Measurements from ENCODE around the gene GPX4. TPM values are rescaled to one million over a fixed set of nuclear protein-coding genes. Genes with fewer than 3 reads are reported as not detected.

The GPX4 gene
- total and polyA plus RNA-seq, 2 of the 13 experiments (the other 11 are each of a cell fraction or from before 2014, with no cell fraction given): 535 to 613 TPM

DNA sequence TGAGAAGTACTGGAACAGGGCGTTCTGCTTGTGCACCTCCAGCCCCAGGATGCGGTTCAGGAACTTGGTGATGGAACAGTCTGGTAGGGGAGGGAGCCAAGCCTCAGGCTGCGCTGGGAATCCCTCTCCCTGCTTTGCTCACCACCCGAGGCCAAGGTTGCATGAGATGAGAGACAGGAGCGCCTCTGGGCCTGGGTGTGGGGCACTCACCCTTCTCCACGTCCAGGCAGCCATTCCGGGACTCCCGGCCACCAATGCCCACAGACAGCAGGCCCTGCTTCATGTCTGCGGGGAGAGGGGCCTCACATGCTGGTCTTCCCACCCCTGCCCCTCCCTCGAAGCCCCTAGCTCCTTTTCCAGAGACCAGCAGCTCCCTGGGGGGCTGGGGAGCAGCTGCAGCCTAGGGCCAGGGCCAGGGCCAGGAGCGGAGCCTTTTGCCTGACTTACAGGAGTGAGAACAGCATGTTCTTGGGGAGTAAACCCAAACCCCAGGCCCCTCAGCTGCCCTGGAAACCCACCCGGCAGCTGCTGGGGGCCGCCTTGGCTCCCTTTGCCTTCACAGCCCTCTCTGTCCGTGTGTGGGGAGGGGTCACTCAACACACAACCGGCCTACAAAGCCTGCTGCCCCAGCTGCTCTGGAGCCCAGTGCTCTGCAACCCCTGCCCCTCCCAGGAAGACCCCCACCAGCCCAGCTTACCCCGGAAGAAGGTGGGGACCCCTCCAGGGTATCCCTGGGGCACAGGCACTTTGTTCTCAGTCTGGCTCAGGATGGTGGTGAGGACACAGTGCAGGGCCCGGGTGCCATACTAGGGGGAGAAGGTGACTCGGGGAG is 7.2 kb downstream of the GPX4 start:
- FAIRE-seq (no peak), ATAC-seq (no peak), DNase-seq (ENCODE audit: low spot score) (no peak)
- Histone ChIP-seq H3K4me2 (ENCODE audit: low read depth, low read length) (no peak overlapping the region), H3K4me1 (ENCODE audit: insufficient read depth, low read length) (peaks cover 30% of the 10 kb centered on the region), H3K36me3 (replicated peaks in 1 of 2; ENCODE audit: control insufficient read depth in 1 of 2, insufficient read depth in 2 of 2, low read length in 2 of 2) (peaks cover 10 to 15% of the 10 kb centered on the region in 2 experiments; a peak in 4 of 5 replicates), H3K27ac (ENCODE audit: extremely low read length, insufficient read depth, low read length) (no peak overlapping the region), H3K9ac (ENCODE audit: insufficient read depth, low read depth, low read length) (no peak overlapping the region), H3K79me2 (ENCODE audit: insufficient read depth, low read length) (no peaks in the 10 kb centered on the region), H2AFZ (ENCODE audit: low read length) (no peak overlapping the region), H3K4me3 (replicated peaks in 1 of 3; ENCODE audit: insufficient read depth in 1 of 3, low read depth in 2 of 3, low read length in 3 of 3) (no peak overlapping the region), H4K20me1 (ENCODE audit: insufficient read depth, low read length) (peaks cover 7% of the 10 kb centered on the region; the same call in 1 of the 2 replicates), H3K9me3 (ENCODE audit: low read length) (no peaks in the 10 kb centered on the region), H3K27me3 (ENCODE audit: control insufficient read depth in 1 of 2, insufficient read depth in 2 of 2, low read length in 2 of 2) (no peaks in the 10 kb centered on the region)
- CTCF ChIA-PET (ENCODE audit: low intra/inter-chr PET ratio, low total read pairs): no interaction called here
- BruUV-seq (replicated peaks): no TSS peak
- POLR2A ChIA-PET: interaction anchor here (3.0 kb wide), 1 partner anchor 13 kb away, joined by 12 read pairs; no protein-coding TSS in a partner anchor
- no peak for TF ChIP-seq ZNF234 (CRISPR knock-in tag; conservative IDR thresholded peaks at IDR 0.05)
- TF ChIP-seq PCBP1 (IDR thresholded peaks at IDR 0.05; ENCODE audit: borderline replicate concordance, low read depth, low read length): 0 out of 2 replicates have a peak, but pooled peaks have one; percentile 12
- intact Hi-C loops (cut with micrococcal nuclease; ENCODE audit: unreplicated experiment): loop anchor here (5.0 kb wide), 1 partner anchor 81 kb away; no protein-coding TSS in a partner anchor
- 84% methylated on average over 8 of the region's 18 CpGs for WGBS (ENCODE audit: low lambda C conversion rate)
- in situ Hi-C loops (cut with HindIII; ENCODE audit: extremely low pct_ligation_motif_present, low pct_unique_long_range_greater_than_20kb): loop anchor here (5.0 kb wide), 1 partner anchor 81 kb away; no protein-coding TSS in a partner anchor

DNA sequence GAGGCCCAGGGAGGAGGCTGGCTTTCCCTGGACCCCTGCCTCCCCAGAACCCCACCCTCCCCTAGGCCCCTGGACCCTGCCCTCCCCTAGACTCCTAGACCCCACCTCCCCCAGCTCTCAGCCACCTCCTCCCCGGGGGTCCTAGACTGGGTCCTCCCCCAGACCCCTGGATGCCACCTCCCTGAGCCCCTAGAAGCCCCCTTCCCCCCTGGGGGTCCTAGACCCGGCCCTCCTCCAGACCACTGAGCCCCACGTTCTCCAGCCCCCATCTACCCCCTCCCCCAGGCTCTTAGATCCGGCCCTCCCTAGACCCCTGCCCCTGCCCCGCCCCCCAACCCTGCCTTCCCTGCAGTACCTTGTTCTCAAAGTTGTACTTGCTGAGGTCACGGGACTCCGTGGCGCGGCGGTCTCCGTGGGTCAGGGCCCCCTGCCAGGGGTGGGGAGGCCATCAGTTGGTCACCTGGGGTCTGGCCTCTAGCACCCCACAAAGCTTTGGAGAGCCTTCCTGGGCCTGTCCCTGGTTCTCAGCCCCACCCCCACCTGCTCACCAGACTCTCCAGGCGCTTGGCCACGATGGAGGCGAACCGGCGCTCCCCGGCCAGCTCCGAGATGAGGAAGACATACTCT is 8.0 kb downstream of the GPX4 start:
- Histone ChIP-seq H3K9me3 (ENCODE audit: low read length) (no peaks in the 10 kb centered on the region), H3K36me3 (replicated peaks in 1 of 2; ENCODE audit: control insufficient read depth in 1 of 2, insufficient read depth in 2 of 2, low read length in 2 of 2) (peaks cover 6 to 13% of the 10 kb centered on the region in 2 experiments; a peak in 4 of 5 replicates), H2AFZ (ENCODE audit: low read length) (no peak overlapping the region), H3K4me2 (ENCODE audit: low read depth, low read length) (no peak overlapping the region), H3K27me3 (ENCODE audit: control insufficient read depth in 1 of 2, insufficient read depth in 2 of 2, low read length in 2 of 2) (no peaks in the 10 kb centered on the region), H3K9ac (ENCODE audit: insufficient read depth, low read depth, low read length) (no peak overlapping the region), H3K4me1 (ENCODE audit: insufficient read depth, low read length) (peaks cover 22% of the 10 kb centered on the region), H3K79me2 (ENCODE audit: insufficient read depth, low read length) (no peaks in the 10 kb centered on the region), H4K20me1 (ENCODE audit: insufficient read depth, low read length) (no peaks in the 10 kb centered on the region), H3K27ac (ENCODE audit: extremely low read length, insufficient read depth, low read length) (no peak overlapping the region), H3K4me3 (replicated peaks in 1 of 3; ENCODE audit: insufficient read depth in 1 of 3, low read depth in 2 of 3, low read length in 3 of 3) (no peak overlapping the region)
- WGBS (ENCODE audit: low lambda C conversion rate): 97% methylated on average over 16 of the region's 18 CpGs
- POLR2A ChIA-PET: interaction anchor here (1.8 to 3.0 kb wide), 2 partner anchors 8 to 14 kb away, joined by 12 to 28 read pairs; partner anchors contain the start of gene GPX4
- CTCF ChIA-PET (ENCODE audit: low intra/inter-chr PET ratio, low total read pairs): no interaction called here
- intact Hi-C loops (cut with micrococcal nuclease; ENCODE audit: unreplicated experiment): loop anchor here (5.0 kb wide), 1 partner anchor 81 kb away; no protein-coding TSS in a partner anchor
- ATAC-seq (no peak), FAIRE-seq (no peak), DNase-seq (ENCODE audit: low spot score) (no peak)
- no TSS peak for BruUV-seq (replicated peaks)
- in situ Hi-C loops (cut with HindIII; ENCODE audit: extremely low pct_ligation_motif_present, low pct_unique_long_range_greater_than_20kb): loop anchor here (5.0 kb wide), 1 partner anchor 81 kb away; no protein-coding TSS in a partner anchor
- TF ChIP-seq NFE2 (CRISPR knock-in tag; IDR thresholded peaks at IDR 0.05): no peak
- TF ChIP-seq, protein P1, sequence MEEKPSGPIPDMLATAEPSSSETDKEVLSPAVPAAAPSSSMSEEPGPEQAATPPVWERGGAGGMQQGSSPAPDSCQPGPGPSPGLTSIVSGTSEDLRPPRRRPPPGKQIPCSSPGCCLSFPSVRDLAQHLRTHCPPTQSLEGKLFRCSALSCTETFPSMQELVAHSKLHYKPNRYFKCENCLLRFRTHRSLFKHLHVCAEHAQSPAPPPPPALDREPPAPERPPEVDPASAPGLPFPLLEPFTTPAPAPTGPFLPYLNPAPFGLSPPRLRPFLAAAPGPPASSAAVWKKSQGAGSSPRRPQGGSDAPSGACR (CRISPR knock-in tag; IDR thresholded peaks at IDR 0.05): no peak
- TF ChIP-seq HHEX (CRISPR knock-in tag; IDR thresholded peaks at IDR 0.05): no peak
- TF ChIP-seq HNF4A (CRISPR knock-in tag; IDR thresholded peaks at IDR 0.05): no peak
- no peak for TF ChIP-seq SAP130 (CRISPR knock-in tag; IDR thresholded peaks at IDR 0.05; ENCODE audit: low read depth)
- TF ChIP-seq, protein P2, sequence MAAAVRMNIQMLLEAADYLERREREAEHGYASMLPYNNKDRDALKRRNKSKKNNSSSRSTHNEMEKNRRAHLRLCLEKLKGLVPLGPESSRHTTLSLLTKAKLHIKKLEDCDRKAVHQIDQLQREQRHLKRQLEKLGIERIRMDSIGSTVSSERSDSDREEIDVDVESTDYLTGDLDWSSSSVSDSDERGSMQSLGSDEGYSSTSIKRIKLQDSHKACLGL (CRISPR knock-in tag; IDR thresholded peaks at IDR 0.05): no peak
- TF ChIP-seq ZBTB3 (CRISPR knock-in tag; IDR thresholded peaks at IDR 0.05; ENCODE audit: borderline replicate concordance, low read depth): no peak
- no peak for TF ChIP-seq KAT2B (IDR thresholded peaks at IDR 0.05; ENCODE audit: borderline replicate concordance, low read depth, low read length)
